ENCODE data around the gene FOXRED2.

DNA sequence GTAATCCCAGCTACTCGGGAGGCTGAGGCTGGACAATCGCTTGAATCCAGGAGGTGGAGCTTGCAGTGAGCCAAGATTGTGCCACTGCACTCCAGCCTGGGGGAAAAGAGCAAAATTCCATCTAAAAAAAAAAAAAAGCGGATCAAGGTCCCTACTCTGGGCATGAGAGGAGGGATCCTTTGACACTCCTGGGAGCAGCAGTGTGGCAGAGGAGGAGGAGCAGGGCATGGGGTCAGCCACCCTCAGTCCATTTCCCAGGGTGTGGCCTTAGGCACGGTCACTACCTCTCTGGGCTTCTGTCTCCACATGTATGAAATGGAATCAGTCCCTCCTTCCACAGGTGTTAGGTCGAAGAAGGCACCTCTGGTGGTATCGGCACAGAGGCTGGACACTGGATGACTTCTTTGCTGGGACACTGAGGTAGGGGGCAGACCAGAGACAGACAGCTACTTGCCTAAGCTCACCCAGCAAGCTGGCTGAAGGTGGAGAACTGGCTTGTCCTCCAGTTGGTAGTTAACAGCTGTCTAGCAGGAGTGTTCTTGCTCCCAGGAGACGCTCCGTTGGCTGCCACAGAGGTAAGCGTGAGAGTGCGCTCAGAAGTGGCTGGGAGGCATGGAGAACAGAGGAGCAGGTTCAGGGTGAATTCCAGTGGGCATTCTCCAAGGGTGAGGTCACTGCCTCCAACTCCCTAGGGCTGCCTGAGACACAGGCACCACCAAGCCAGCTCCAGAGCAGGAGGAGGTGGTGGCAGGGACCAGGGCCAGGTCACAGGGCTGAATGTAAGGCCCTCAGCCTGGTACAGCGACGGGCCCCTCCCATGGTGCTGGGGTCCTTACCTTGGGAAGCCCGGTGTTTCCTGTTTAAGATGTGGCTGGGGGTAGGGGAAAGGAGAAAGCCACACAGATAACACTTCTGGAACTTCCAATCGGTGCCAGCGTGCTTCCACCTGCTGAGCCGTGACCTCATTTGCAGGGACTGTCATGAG lies 44.9 kb downstream of the FOXRED2 start:
- TF ChIP-seq, protein P1, sequence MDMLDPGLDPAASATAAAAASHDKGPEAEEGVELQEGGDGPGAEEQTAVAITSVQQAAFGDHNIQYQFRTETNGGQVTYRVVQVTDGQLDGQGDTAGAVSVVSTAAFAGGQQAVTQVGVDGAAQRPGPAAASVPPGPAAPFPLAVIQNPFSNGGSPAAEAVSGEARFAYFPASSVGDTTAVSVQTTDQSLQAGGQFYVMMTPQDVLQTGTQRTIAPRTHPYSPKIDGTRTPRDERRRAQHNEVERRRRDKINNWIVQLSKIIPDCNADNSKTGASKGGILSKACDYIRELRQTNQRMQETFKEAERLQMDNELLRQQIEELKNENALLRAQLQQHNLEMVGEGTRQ (IDR thresholded peaks at IDR 0.05; ENCODE audit: borderline replicate concordance, low read depth, low read length): no peak
- TF ChIP-seq, protein P2, sequence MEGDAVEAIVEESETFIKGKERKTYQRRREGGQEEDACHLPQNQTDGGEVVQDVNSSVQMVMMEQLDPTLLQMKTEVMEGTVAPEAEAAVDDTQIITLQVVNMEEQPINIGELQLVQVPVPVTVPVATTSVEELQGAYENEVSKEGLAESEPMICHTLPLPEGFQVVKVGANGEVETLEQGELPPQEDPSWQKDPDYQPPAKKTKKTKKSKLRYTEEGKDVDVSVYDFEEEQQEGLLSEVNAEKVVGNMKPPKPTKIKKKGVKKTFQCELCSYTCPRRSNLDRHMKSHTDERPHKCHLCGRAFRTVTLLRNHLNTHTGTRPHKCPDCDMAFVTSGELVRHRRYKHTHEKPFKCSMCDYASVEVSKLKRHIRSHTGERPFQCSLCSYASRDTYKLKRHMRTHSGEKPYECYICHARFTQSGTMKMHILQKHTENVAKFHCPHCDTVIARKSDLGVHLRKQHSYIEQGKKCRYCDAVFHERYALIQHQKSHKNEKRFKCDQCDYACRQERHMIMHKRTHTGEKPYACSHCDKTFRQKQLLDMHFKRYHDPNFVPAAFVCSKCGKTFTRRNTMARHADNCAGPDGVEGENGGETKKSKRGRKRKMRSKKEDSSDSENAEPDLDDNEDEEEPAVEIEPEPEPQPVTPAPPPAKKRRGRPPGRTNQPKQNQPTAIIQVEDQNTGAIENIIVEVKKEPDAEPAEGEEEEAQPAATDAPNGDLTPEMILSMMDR (IDR thresholded peaks at IDR 0.05): no peak
- TF ChIP-seq RFX5 (IDR thresholded peaks at IDR 0.05; ENCODE audit: low read length) (no peak), TAF1 (IDR thresholded peaks at IDR 0.05; ENCODE audit: borderline replicate concordance, low read depth, low read length) (no peak; the same call in 1 of the 2 replicates), SIN3A (IDR thresholded peaks at IDR 0.05; ENCODE audit: borderline replicate concordance, low read depth, low read length) (no peak), TCF12 (IDR thresholded peaks at IDR 0.05) (peak; percentile 71; the same call in 1 of the 2 replicates), GATA2 (CRISPR knock-in tag; IDR thresholded peaks at IDR 0.05) (no peak), YY1 (IDR thresholded peaks at IDR 0.05; ENCODE audit: low read depth) (no peak), EZH2phosphoT487 (IDR thresholded peaks at IDR 0.05; ENCODE audit: borderline replicate concordance, low read depth) (no peak)

Measured in SK-N-SH (cell line).